Mucosa of rectum (tissue), 2 donors: ENCODE data around the gene CARNS1.
"Not testable (repeated sequence)": the region's sequence is repeated elsewhere in the genome, so short reads cannot be mapped to it uniquely, and the experiment has no call there.

Experiments
- H3K27ac ChIP-seq, 2 donors: one replicate each; pipeline ENCODE4 v1.7.0; 2013; ENCODE audit warnings: inconsistent platforms in 2 of 2, low read depth in 2 of 2, low read length in 2 of 2
- H3K27me3 ChIP-seq, 2 donors: one replicate each; pipeline ENCODE4 v1.7.0; 2013; ENCODE audit warnings: low read length in 2 of 2; ENCODE audit not compliant: control insufficient read depth in 2 of 2, insufficient read depth in 2 of 2
- H3K36me3 ChIP-seq, 2 donors: one replicate each; pipeline ENCODE4 v1.7.0; 2013; ENCODE audit warnings: low read length in 2 of 2; ENCODE audit not compliant: control insufficient read depth in 2 of 2, insufficient read depth in 2 of 2
- H3K4me1 ChIP-seq, 2 donors: one replicate each; pipeline ENCODE4 v1.7.0; 2013; ENCODE audit warnings: low read length in 2 of 2, mild to moderate bottlenecking in 1 of 2; ENCODE audit not compliant: control insufficient read depth in 2 of 2, insufficient read depth in 2 of 2
- H3K4me3 ChIP-seq, 2 donors: one replicate each; pipeline ENCODE4 v1.7.0; 2013; ENCODE audit warnings: low read length in 2 of 2
- H3K9ac ChIP-seq, 2 donors: one replicate each; pipeline ENCODE4 v1.7.0; 2013; ENCODE audit warnings: low read length in 2 of 2, low read depth in 1 of 2, mild to moderate bottlenecking in 1 of 2
- H3K9me3 ChIP-seq, 2 donors: one replicate each; pipeline ENCODE4 v1.7.0; 2013; ENCODE audit warnings: low read length in 2 of 2; ENCODE audit not compliant: control insufficient read depth in 2 of 2
- donor health status: healthy.
- donor health status: Normal muscosa, but diverticular disease.

The CARNS1 gene

GRCh38 chr11:67418476-67419281 lies 3.2 kb downstream of the CARNS1 start:
- Histone ChIP-seq H3K9ac (no peak overlapping the region), H3K27ac (no peak overlapping the region), H3K4me3 (no peak overlapping the region)

GRCh38 chr11:67419325-67420049 lies 4.0 kb downstream of the CARNS1 start:
- no peak overlapping the region for H3K4me3 ChIP-seq
- H3K4me1 ChIP-seq = peaks cover 17 to 21% of the 10 kb centered on the region in 2 donors
- H3K9me3 ChIP-seq = no peaks in the 10 kb centered on the region
- no peak overlapping the region for H3K27ac ChIP-seq
- H3K36me3 ChIP-seq = no peaks in the 10 kb centered on the region
- no peak overlapping the region for H3K9ac ChIP-seq
- H3K27me3 ChIP-seq = no peaks in the 10 kb centered on the region

More at GRCh38 chr11:67418476-67419281, 3.2 kb downstream of the CARNS1 start:
- peaks cover 17 to 21% of the 10 kb centered on the region in 2 donors for H3K4me1 ChIP-seq
- no peaks in the 10 kb centered on the region for H3K9me3 ChIP-seq
- no peaks in the 10 kb centered on the region for H3K27me3 ChIP-seq
- H3K36me3 ChIP-seq = no peaks in the 10 kb centered on the region

- H3K4me3 ChIP-seq = peak overlapping the region; percentile 55 to 78
- no peaks in the 10 kb centered on the region for H3K9me3 ChIP-seq
- H3K9ac ChIP-seq = peak overlapping the region; percentile 60 to 84
- peaks cover 14 to 18% of the 10 kb centered on the region in 2 donors for H3K4me1 ChIP-seq
- peak overlapping the region; percentile 94 to 95 for H3K27ac ChIP-seq
- H3K36me3 ChIP-seq = no peaks in the 10 kb centered on the region
- H3K27me3 ChIP-seq = no peaks in the 10 kb centered on the region
Observed at GRCh38 chr11:67420147-67420645, 4.7 kb downstream of the CARNS1 start.

GRCh38 chr11:67420646-67421429 lies 5.4 kb downstream of the CARNS1 start:
- no peaks in the 10 kb centered on the region for H3K27me3 ChIP-seq
- H3K4me1 ChIP-seq = peaks cover 12 to 18% of the 10 kb centered on the region in 2 donors
- H3K27ac ChIP-seq = peak overlapping the region; percentile 94 to 95
- peak overlapping the region; percentile 60 to 84 for H3K9ac ChIP-seq
- no peaks in the 10 kb centered on the region for H3K36me3 ChIP-seq
- H3K4me3 ChIP-seq = peak overlapping the region; percentile 55 to 78
- H3K9me3 ChIP-seq = no peaks in the 10 kb centered on the region

- Histone ChIP-seq H3K9me3 (no peaks in the 10 kb centered on the region), H3K27me3 (no peaks in the 10 kb centered on the region), H3K9ac (peak overlapping the region; percentile 26 to 54), H3K36me3 (no peaks in the 10 kb centered on the region), H3K4me3 (peak overlapping the region in 1 of 2 donors; percentile 38), H3K4me1 (peaks cover 12 to 18% of the 10 kb centered on the region in 2 donors), H3K27ac (peak overlapping the region in 1 of 2 donors; percentile 95)
Observed at GRCh38 chr11:67421430-67422031, 6.1 kb downstream of the CARNS1 start.

- peaks cover 17 to 22% of the 10 kb centered on the region in 2 donors for H3K4me1 ChIP-seq
- H3K9me3 ChIP-seq = no peaks in the 10 kb centered on the region
- no peak overlapping the region for H3K9ac ChIP-seq
- H3K27me3 ChIP-seq = no peaks in the 10 kb centered on the region
- no peaks in the 10 kb centered on the region for H3K36me3 ChIP-seq
- no peak overlapping the region for H3K4me3 ChIP-seq
- H3K27ac ChIP-seq = no peak overlapping the region
Observed at GRCh38 chr11:67422891-67423290, 7.4 kb downstream of the CARNS1 start.

GRCh38 chr11:67423466-67423865 lies 8.0 kb downstream of the CARNS1 start:
- H3K9ac ChIP-seq = no peak overlapping the region
- no peaks in the 10 kb centered on the region for H3K36me3 ChIP-seq
- H3K27ac ChIP-seq = no peak overlapping the region
- H3K27me3 ChIP-seq = no peaks in the 10 kb centered on the region
- no peaks in the 10 kb centered on the region for H3K9me3 ChIP-seq
- H3K4me3 ChIP-seq = no peak overlapping the region
- peaks cover 17 to 22% of the 10 kb centered on the region in 2 donors for H3K4me1 ChIP-seq

GRCh38 chr11:67423891-67424613 lies 8.6 kb downstream of the CARNS1 start:
- Histone ChIP-seq H3K27ac (no peak overlapping the region), H3K4me3 (no peak overlapping the region), H3K36me3 (no peaks in the 10 kb centered on the region), H3K4me1 (peaks cover 22 to 27% of the 10 kb centered on the region in 2 donors), H3K27me3 (no peaks in the 10 kb centered on the region), H3K9ac (no peak overlapping the region), H3K9me3 (no peaks in the 10 kb centered on the region)

GRCh38 chr11:67427364-67427859 lies 11.9 kb downstream of the CARNS1 start:
- not testable (repeated sequence) for H3K27me3 ChIP-seq, H3K9me3 ChIP-seq, H3K36me3 ChIP-seq
- peaks cover 15 to 16% of the 10 kb centered on the region in 2 donors for H3K4me1 ChIP-seq
- peak overlapping the region; percentile 57 to 89 for H3K27ac ChIP-seq
- peak overlapping the region; percentile 95 to 98 for H3K9ac ChIP-seq
- peak overlapping the region; percentile 95 to 99 for H3K4me3 ChIP-seq
